Endothelial cell of umbilical vein (primary cell): ENCODE data around the gene CCDC40. TPM values are rescaled to one million over a fixed set of nuclear protein-coding genes. Genes with fewer than 3 reads are reported as not detected.

Experiments
- BruUV-seq: library from RNA; stranded (reverse); fragments of 400-500 nt; replicated peaks from 2 replicates; lab custom pipeline; 2021; lab: Mats Ljungman, UMichigan
- CTCF ChIA-PET: fragments of 300-600, 350-600 bp; sonication (Branson Sonifier 250); formaldehyde crosslinking; loops from one replicate; lab custom pipeline; 2021; ENCODE audit warnings: antibody characterized with exemption, inconsistent platforms; lab: Charles Lee
- POLR2A ChIA-PET: fragments of 300-600, 350-600 bp; sonication (Branson Sonifier 250); formaldehyde crosslinking; loops from one replicate; lab custom pipeline; 2021; ENCODE audit warnings: antibody characterized with exemption, inconsistent platforms; lab: Charles Lee
- DNase-seq: peaks from one replicate; pipeline ENCODE4 v3.0.0-alpha.2; 2011; ENCODE audit warnings: low read depth, low spot score
- FAIRE-seq: peaks from 2 replicates; lab custom pipeline; 2011; peaks lifted over from hg19 to GRCh38; lab: Jason Lieb, UNC
- H2AFZ ChIP-seq: 2 replicates; pipeline ENCODE4 v1.6.0; 2012; ENCODE audit warnings: low read depth, low read length, control low read depth, inconsistent platforms
- H3K27ac ChIP-seq: 2 replicates; pipeline ENCODE4 v1.5.1; 2011; ENCODE audit warnings: low read depth, mild to moderate bottlenecking, control low read depth, low read length, moderate library complexity; ENCODE audit not compliant: insufficient read depth
- H3K27me3 ChIP-seq, 2 experiments: 2 replicates each; pipeline versions ENCODE4 v1.6.0 to v1.6.1; 2011; ENCODE audit warnings: low read length in 2 of 2, mixed read lengths in 1 of 2; ENCODE audit not compliant: control insufficient read depth in 2 of 2, insufficient read depth in 2 of 2
- H3K36me3 ChIP-seq, 2 experiments: 2 replicates in 1 of 2; 3 replicates in 1 of 2; pipeline ENCODE4 v1.5.1; 2011; ENCODE audit warnings: low read length in 2 of 2, mild to moderate bottlenecking in 1 of 2, moderate library complexity in 1 of 2; ENCODE audit not compliant: control insufficient read depth in 2 of 2, insufficient read depth in 2 of 2; ENCODE audit errors: extremely low read depth in 1 of 2
- H3K4me1 ChIP-seq: 3 replicates; pipeline ENCODE4 v1.5.1; 2011; ENCODE audit warnings: mild to moderate bottlenecking, low read length; ENCODE audit not compliant: control insufficient read depth, insufficient read depth; ENCODE audit errors: extremely low read depth
- H3K4me2 ChIP-seq: 2 replicates; pipeline ENCODE4 v1.6.1; 2011; ENCODE audit warnings: low read length, control low read depth, mixed read lengths; ENCODE audit not compliant: insufficient read depth
- H3K4me3 ChIP-seq, 3 experiments: fragments of 200-600 bp in 1 of 3; sonication (generic), shearing (Covaris generic) in 1 of 3; replicated peaks in 1 of 3; 2 replicates each; pipeline ENCODE4 v1.5.1; 2011 to 2016; ENCODE audit warnings: control low read depth in 3 of 3, low read length in 3 of 3, mild to moderate bottlenecking in 2 of 3, inconsistent platforms in 1 of 3, low read depth in 1 of 3, moderate library complexity in 1 of 3; ENCODE audit not compliant: insufficient read depth in 1 of 3
- H3K79me2 ChIP-seq: 2 replicates; pipeline ENCODE4 v1.6.0; 2012; ENCODE audit warnings: low read length, inconsistent platforms; ENCODE audit not compliant: control insufficient read depth, insufficient read depth
- H3K9ac ChIP-seq: replicated peaks from 2 replicates; pipeline ENCODE3; 2011; ENCODE audit warnings: low read length, control low read depth; ENCODE audit not compliant: insufficient read depth; ENCODE audit errors: extremely low read depth
- H3K9me1 ChIP-seq: replicated peaks from 3 replicates; pipeline ENCODE4 v1.6.0; 2011; ENCODE audit warnings: mild to moderate bottlenecking, low read length; ENCODE audit not compliant: control insufficient read depth, insufficient read depth; ENCODE audit errors: extremely low read depth
- H3K9me3 ChIP-seq: replicated peaks from 2 replicates; pipeline ENCODE4 v1.5.1; 2012; ENCODE audit warnings: low read length, inconsistent platforms; ENCODE audit not compliant: control insufficient read depth, insufficient read depth
- H4K20me1 ChIP-seq: replicated peaks from 2 replicates; pipeline ENCODE3; 2011; ENCODE audit warnings: mild to moderate bottlenecking, low read length; ENCODE audit not compliant: control insufficient read depth, insufficient read depth; ENCODE audit errors: extremely low read depth
- EZH2 ChIP-seq: IDR thresholded peaks from 2 replicates; pipeline ENCODE4 v1.6.1; 2012; ENCODE audit warnings: borderline replicate concordance, low read depth, mild to moderate bottlenecking, moderate library complexity, low read length, inconsistent platforms; ENCODE audit not compliant: severe bottlenecking
- FOS ChIP-seq: IDR thresholded peaks from 2 replicates; pipeline ENCODE4 v1.6.1; 2011; ENCODE audit warnings: mild to moderate bottlenecking, low read length, moderate library complexity, borderline replicate concordance; ENCODE audit not compliant: insufficient read depth
- GATA2 ChIP-seq: IDR thresholded peaks from 2 replicates; pipeline ENCODE4 v1.7.0; 2011; ENCODE audit warnings: low read depth, mild to moderate bottlenecking, moderate library complexity, mixed read lengths, low read length; ENCODE audit not compliant: insufficient read length, insufficient read depth
- JUN ChIP-seq: IDR thresholded peaks from 2 replicates; pipeline ENCODE4 v1.6.1; 2011; ENCODE audit warnings: borderline replicate concordance, low read depth; ENCODE audit not compliant: insufficient read length, insufficient read depth
- MAX ChIP-seq: IDR thresholded peaks from 2 replicates; pipeline ENCODE4 v1.6.1; 2011; ENCODE audit not compliant: insufficient read depth, insufficient read length
- MYC ChIP-seq: IDR thresholded peaks from one replicate; pipeline ENCODE4 v1.6.1; 2011; ENCODE audit warnings: mild to moderate bottlenecking, low read depth, low read length
- POLR2A ChIP-seq: IDR thresholded peaks from 2 replicates; pipeline ENCODE4 v1.6.1; 2012; ENCODE audit warnings: low read depth, mild to moderate bottlenecking, control low read depth, low read length
- POLR2AphosphoS5 ChIP-seq: IDR thresholded peaks from 2 replicates; pipeline ENCODE4 v1.6.1; 2012; ENCODE audit warnings: low read depth, mild to moderate bottlenecking, control low read depth, low read length, moderate library complexity; ENCODE audit not compliant: insufficient read depth
- dilution Hi-C: fragments of 300-500 bp; cut with MboI; formaldehyde crosslinking; loops from one replicate; pipeline ENCODE4 v1.15.0; 2019; ENCODE audit warnings: low sequenced_read_pairs; ENCODE audit not compliant: extremely low pct_ligation_motif_present
- intact Hi-C: fragments of 100-400 bp; cut with micrococcal nuclease; formaldehyde crosslinking; loops from one replicate; pipeline ENCODE4 v1.10.0; 2022
- polyA plus RNA-seq, 4 experiments: library from polyadenylated mRNA; depleted of rRNA in 3 of 4; stranded (reverse) in 3 of 4; unstranded in 1 of 4; fragments of >200 nt; gene quantifications; 2 replicates each; pipeline versions ENCODE4 v1.2.1 to v1.2.3, GENCODE V29; 2011 to 2012; ENCODE audit warnings: missing spikeins in 1 of 4
- total RNA-seq: library from RNA; stranded (reverse); gene quantifications from 2 replicates; pipeline ENCODE4 v1.2.3, GENCODE V29; 2021
- TF ChIP-seq, protein P1 (sequence below), 2 donors: IDR thresholded peaks; 1 replicate in 1 of 2; 2 replicates in 1 of 2; pipeline ENCODE4 v1.5.1; 2011; ENCODE audit warnings: low read length in 2 of 2, mild to moderate bottlenecking in 2 of 2, moderate library complexity in 2 of 2, control low read depth in 1 of 2, inconsistent platforms in 1 of 2, low read depth in 1 of 2; ENCODE audit not compliant: insufficient read depth in 1 of 2; ENCODE audit errors: extremely low read depth in 1 of 2

Gene CCDC40
- total and polyA plus RNA-seq, 2 donors (not counting 3 experiments of a cell fraction or from before 2014, with no cell fraction given): 1.4 to 5.5 TPM

GRCh38 chr17:80111702-80112470, 75.4 kb downstream of the CCDC40 start:
- no peaks in the 10 kb centered on the region for H3K36me3 ChIP-seq
- no peak overlapping the region for H3K4me3 ChIP-seq
- intact Hi-C loops: no loop called here
- no peak overlapping the region for H3K9ac ChIP-seq
- H2AFZ ChIP-seq: no peak overlapping the region
- dilution Hi-C loops: no loop called here
- no peak overlapping the region for H3K27ac ChIP-seq
- FAIRE-seq (no peak), DNase-seq (no peak)
- ChIA-PET CTCF (interaction anchor here (0.9 kb wide), 1 partner anchor 13 kb away, joined by 3 read pairs; no protein-coding TSS in a partner anchor), POLR2A (no interaction called here)
- H3K4me1 ChIP-seq: no peaks in the 10 kb centered on the region
- no peaks in the 10 kb centered on the region for H4K20me1 ChIP-seq
- H3K9me1 ChIP-seq: no peaks in the 10 kb centered on the region
- H3K27me3 ChIP-seq: no peaks in the 10 kb centered on the region
- TF ChIP-seq EZH2 (no peak), GATA2 (no peak), JUN (no peak), POLR2A (no peak), MAX (no peak), MYC (no peak), POLR2AphosphoS5 (no peak), FOS (no peak)
- TF ChIP-seq, protein P1, sequence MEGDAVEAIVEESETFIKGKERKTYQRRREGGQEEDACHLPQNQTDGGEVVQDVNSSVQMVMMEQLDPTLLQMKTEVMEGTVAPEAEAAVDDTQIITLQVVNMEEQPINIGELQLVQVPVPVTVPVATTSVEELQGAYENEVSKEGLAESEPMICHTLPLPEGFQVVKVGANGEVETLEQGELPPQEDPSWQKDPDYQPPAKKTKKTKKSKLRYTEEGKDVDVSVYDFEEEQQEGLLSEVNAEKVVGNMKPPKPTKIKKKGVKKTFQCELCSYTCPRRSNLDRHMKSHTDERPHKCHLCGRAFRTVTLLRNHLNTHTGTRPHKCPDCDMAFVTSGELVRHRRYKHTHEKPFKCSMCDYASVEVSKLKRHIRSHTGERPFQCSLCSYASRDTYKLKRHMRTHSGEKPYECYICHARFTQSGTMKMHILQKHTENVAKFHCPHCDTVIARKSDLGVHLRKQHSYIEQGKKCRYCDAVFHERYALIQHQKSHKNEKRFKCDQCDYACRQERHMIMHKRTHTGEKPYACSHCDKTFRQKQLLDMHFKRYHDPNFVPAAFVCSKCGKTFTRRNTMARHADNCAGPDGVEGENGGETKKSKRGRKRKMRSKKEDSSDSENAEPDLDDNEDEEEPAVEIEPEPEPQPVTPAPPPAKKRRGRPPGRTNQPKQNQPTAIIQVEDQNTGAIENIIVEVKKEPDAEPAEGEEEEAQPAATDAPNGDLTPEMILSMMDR (IDR thresholded peaks at IDR 0.05; ENCODE audit: extremely low read depth in 1 of 2, insufficient read depth in 1 of 2, low read depth in 1 of 2, low read length in 2 of 2): no peak
- H3K79me2 ChIP-seq: no peaks in the 10 kb centered on the region
- H3K4me2 ChIP-seq: no peak overlapping the region
- no TSS peak for BruUV-seq
- no peaks in the 10 kb centered on the region for H3K9me3 ChIP-seq
